Stimulated activated CD4-positive, alpha-beta T cell treated with anti-CD3 and anti-CD28 coated beads, Interleukin-12 subunit alpha, Interleukin-12 subunit beta, amount 100 ng/mL, for 4 hours (primary cell): ENCODE measurements around the gene FAM170A.

Source experiments
- DNase-seq: peaks from one replicate; pipeline ENCODE4 v3.0.0-alpha.2; 2020

FAM170A gene, protein sequence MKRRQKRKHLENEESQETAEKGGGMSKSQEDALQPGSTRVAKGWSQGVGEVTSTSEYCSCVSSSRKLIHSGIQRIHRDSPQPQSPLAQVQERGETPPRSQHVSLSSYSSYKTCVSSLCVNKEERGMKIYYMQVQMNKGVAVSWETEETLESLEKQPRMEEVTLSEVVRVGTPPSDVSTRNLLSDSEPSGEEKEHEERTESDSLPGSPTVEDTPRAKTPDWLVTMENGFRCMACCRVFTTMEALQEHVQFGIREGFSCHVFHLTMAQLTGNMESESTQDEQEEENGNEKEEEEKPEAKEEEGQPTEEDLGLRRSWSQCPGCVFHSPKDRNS

DNA sequence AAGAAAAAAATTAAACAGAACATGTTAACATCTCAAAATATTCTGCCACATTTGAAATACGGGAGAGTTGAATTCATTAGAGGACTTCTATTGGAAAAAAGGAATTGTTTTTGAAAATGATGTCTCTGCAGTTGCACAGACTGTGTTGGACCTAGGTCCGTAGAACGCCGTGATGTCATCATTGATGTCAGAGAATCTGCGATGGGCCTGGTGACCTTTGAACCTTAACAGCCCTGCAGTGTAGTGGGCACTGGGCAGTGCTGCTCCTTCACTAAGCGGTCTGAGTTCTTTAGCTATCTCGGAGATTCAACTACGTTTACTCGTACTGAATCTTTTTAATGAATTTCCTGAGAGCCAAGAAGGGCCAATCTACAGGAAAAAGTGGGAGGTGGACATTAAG, at the start of gene FAM170A:
Gene FAM170A, plus strand, starts transcription at position 220 of the 400 bp plus-strand sequence. CDS start 211 bp downstream, outside the sequence.
- no peak for DNase-seq

DNA sequence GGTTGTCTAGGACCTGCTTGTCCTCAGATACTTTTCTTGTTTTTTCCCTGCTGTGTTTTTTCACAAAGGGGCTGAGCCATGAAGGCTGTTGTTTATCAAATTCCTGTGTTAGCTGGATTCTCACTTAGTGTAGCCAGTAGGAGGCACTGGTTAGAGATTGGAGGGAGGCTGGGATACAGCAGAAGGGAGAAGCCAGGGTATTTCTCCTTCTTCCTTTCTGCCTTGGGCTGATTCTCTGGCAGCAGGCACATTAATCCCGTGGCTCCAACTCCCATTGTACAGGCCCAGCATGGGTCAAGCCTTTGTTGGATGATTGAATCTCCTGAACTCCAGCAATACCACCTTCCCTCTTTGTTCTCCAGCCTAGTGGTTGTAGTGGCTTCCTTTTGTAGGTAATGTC, 46.4 kb upstream of the FAM170A start:
- DNase-seq, result no peak

DNA sequence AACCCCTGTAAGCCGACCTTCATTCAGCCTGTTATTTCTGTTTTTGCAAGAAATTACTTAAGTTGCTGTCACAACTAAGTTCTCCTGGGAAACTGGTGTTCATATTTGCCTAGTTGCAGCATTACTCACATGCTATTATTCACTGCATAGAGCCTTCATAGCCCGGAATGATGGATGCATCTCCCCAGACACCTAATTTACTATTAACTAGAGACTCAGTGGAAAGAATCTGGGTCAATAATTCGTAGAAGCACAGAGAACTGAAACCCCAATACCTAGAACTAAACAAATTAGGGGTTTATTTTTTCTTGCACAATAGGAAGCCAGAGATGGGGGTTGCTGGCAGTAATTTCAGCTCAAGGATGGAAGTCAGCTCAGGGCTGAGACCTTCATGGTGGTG, 45.7 kb upstream of the FAM170A start:
- DNase-seq, result no peak

DNA sequence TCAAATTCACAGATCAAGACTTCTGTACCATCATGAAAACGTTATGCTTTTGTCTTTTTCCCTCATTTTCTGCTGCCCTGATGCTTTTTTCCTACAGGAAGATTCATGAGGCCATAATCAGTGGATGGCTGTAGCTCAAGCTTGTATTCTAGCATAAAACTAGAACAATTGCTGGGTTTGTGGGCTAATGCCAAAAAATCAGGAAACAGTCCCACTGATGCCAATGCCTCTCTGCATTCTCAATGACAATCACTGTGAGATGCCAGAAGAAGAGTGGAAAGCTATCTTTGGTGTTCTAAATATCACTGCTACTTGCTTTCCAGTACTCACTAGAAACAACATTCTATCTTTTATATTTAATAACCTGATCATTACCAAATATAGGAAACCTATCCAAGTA, 33.3 kb upstream of the FAM170A start:
- DNase-seq, result no peak

DNA sequence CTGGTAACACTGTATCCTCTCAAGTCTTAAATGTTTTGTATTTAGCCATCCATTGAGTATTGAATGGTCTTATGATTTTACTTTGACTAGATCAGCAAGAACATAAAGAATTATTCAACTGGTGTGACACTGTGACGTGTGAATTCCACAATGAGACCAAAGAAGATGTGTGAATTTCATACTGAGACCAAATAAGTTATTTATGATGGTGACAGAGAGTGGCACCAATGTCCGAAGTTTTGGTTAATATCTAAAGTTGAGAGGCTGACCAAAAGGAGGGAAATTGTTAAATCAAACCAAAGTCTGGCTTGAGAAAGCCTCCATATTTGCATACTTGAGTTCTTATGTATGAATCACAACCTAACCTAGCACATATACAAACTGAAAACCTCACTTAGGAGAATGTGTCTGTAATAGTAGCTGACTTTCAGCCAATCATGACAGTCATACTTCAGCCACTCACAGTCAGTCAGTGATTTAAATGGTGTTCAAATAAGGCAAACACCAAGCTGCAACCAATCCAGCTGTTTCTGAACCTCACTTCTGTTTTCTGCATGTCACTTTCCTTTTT, 31.5 kb upstream of the FAM170A start:
- no peak for DNase-seq

DNA sequence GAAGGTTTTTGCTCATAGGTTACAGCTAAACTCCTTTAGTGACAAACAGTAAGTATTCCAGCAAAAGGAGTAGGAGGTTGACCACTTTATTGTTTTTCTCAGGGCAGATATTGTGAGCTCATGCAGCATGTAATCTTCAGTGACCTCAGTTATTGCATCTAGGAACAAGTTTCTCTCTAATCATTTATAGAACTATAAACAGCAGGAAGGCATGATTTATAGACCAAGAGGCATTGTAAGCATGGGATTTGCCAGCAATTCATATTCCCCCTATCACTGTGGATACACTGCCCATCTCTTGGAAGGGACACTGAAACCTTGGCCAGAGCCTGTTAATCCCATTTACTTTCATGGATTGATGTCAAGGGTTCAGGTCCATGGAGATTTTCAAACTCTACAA, 15.4 kb upstream of the FAM170A start:
- DNase-seq, result no peak

DNA sequence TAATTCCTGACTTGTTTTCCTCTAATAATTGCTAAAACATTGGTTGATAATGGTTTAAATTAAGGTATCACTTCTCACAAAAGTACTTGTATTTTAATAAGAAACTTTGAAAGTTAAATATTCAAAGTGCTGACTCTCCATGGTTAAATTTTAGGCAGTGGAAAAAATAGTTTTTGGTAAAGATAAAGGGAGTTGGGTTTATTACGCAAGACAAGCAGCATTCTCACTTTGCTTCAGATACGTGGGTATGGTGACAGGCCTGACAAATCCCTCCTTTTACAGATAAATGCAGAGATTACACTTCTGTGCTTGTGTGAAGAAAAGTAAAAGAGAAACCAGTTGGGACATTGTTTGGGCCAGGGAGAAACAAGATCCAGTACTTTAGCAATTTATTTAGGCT, 14.5 kb upstream of the FAM170A start:
- DNase-seq, result no peak

DNA sequence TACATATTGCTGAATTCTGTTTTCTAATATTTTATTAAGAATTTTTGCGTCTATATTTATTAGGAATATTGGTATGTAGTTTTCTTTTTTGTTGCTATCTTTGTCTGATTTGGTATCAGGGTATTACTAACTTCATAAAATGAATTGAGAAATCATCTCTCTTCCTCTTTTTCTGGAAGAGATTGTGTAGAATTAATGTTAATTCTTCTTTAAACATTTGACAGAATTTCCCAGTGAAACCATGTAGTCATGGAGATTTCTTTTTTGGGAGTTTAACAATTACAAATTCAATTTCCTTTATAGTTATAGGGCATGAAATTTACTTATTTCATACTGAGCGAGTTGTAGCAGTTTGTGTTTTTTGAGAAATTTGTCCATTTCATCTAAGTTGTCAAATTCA, 3.3 kb upstream of the FAM170A start:
- DNase-seq, result no peak

DNA sequence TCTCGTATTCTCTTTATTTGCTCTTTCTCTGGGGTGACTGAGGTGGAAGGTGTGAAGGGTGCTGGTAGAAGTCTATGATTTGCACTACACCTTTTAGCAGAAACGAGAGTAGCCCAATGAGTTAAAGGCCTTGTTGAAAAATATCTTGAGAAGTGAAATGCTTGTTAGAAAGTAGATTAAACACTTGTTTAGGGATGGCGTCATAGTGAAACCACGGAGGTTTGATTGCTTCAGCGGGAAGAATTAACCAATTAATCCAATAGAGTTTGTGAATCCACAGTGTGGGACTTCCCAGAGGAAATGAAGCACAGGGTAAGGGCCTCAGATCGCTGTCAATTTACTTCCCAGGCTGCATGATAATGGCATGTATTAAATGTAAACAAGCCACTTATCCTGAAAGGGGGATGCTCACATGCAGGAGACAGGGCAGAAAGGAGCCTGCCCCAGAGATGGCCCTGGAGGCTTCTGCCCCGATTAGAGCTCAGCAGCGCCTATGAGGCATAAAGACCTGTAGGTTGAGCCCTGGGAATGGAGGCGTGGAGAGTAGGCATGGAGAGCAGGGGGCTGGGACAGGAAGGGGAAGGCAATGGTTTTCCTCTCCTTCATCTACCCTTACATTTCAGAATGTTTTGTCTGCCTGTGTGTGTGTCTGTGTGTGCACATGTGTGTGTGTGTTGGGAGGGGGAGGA, 1.5 kb downstream of the FAM170A start:
- no peak for DNase-seq

DNA sequence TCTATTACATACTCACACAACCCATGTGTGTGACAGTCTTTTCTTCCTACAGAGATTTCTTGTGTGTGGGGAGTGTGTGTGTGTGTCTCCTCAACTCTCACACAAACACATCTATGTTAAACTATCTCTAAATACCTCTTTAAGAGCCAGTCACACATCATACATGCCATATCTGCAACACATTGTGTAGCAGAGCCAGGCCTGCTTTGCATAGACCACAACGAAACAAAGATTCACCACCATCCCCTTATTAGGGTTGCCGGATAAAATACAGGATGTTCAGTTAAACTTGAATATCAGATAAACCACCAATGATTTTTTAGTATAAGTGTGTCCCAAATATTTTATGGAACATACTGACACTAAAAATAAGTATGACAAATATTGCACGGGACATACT, 2.3 kb downstream of the FAM170A start:
- no peak for DNase-seq

DNA sequence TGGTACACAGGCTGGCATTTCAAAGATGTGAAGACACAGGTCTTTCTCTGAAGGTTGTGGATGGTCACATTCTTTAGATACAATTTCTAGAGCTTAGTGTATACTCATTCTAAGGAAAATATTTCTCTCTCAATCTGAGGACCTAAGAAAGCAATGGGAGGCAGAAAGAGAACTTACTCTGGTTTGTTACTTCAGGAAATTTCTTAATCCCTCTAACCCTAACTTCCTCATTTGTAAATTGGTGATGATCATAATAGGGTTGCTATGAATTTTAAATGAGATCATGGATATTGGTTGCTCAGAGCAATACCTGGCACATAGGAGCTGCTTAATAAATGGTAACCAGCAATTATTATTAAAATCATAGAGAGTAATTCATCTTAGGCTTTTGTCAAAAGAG, 22.1 kb downstream of the FAM170A start:
- no peak for DNase-seq

DNA sequence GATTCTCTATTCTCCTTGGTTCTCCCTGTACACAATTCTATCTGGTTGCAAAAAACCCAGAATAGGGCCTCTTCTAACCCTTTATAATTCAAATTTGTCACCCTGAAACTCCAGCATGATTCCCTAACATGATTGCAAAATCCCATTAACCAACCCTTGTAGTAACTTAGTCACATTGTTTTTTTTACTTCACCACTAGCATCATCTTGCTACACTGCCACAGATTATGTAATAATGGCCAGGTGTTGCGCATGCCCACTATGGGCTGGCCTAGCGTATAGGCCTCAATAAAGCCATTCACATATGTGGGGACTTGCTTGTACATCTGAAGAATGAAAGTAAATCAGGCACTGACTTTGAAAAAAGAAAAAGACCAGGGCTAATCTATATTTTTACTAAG, 25.7 kb downstream of the FAM170A start:
- DNase-seq, result no peak

DNA sequence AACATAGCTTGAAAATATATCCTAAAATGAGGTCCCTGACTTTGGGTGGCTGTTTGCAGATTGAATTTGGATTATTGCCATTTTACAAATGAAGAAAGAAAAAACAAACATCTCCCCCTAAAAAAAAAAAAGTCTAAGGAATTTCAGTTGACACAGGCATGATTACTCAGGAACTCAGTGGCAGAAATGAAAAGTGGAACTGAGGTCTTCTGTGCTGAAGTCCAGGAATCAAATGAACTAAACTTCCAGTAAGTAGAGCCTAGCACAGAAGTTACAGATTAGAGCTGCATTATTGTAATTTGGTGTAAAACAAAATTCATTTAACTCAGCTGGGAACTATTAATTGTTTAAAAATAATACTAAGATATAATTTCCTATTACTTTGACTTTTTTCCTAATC, 26.7 kb downstream of the FAM170A start:
- DNase-seq, result no peak

DNA sequence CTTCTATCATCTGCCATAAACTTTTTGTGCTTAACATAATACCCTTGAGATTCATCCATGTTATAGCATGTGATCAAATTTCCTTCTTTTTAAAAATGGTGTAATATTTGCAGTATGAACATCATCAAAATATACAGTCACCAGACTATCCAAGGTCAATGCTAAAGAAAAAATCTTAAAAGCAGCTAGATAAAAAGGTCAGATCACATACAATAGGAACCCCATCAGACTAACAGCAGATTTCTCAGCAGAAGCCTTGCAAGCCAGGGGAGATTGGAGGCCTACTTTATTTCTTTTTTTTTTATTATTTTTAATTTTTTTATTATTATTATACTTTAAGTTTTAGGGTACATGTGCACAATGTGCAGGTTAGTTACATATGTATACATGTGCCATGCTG, 37.2 kb downstream of the FAM170A start:
- no peak for DNase-seq

DNA sequence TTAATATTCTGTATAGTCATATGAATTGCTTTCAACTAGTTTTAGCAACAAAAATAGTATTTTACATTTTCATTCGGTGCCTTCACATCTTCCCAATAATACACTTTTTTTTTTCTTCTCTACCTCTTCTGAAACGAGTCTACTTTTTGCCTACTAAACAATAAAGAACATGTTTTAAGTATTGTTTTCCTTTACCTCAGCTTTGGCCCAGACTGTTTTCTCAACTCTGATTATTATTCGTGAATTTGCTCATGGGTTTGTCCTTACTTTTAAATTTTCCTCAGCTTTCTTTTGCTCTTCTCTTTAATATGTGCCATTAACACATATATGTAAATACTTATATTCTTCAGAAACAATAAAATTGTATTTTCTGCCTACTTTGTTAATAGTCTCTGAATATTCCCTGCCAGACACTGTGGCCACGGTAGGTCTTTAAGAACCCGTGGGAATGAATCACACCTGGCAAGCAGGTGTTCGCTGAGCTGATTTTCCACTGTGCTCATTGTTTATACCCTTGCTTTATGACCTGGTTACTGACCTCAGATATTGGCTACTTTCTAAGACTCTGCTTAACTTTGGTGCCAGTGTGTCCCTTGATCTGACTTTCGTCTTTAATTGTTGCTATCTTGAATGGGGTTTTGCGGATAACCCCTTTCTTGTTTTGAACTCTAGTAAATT, 49.1 kb downstream of the FAM170A start:
- DNase-seq, result no peak

DNA sequence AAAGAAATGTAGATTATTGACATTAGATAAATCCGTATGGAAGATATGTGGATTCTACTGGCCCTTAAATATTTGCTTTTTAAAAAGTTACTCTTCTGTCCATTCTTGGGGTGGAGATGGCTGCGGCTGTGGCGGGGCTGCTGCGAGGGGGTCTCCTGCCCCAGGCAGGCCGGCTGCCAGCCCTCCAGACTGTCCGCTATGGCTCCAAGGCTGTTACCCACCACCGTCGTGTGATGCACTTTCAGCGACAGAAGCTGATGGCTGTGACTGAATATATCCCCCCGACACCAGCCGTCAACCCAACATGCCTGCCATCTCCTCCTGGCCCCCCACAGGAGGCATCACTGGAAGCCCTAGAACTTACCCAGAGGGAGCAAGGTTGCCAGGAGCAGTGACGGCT, 50.7 kb downstream of the FAM170A start:
- no peak for DNase-seq

DNA sequence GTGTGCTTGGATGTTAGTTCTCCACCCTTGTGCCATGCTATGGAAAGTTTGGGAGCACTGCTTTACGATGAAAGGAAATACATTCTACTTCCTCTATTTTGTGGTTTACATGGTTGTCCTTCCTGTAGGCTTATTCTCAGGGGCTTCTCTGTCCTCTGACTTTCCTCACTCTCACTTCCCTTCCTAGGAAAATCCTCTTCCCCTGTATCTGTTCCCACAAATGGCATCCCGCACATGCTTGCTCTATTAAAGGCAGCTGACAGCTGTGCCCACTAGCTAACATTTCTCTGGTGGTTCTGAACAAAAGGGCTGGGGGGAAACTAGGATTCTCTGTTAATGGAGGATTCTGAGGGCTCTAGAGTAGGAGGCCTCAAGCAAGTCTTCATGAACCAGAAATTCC, 52.4 kb downstream of the FAM170A start:
- no peak for DNase-seq

DNA sequence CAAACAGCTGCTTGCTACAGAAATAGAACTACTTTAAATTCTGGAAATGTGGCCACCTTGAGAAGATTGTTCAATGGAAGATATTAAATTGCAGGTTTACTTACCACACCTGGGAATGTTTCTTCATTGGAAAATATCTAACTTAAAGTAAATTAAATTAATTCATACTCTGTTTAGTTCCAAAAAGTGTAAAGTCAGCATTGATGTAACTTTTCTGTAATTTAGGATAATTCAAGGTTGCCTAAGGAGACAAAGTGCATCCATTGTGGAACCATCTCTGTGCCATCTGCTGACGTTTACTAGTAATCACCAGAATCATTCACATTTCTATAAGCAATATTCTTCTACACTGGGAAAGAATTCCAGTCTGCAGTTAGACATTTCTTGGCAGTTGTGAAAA, 53.0 kb downstream of the FAM170A start:
- no peak for DNase-seq
